ENCODE measurements around the gene GSK3B.

- TF ChIP-seq CTCF (IDR thresholded peaks at IDR 0.05; ENCODE audit: extremely low read depth in 1 of 2, insufficient read depth in 1 of 2, low read depth in 1 of 2, low read length in 2 of 2) (peak; percentile 13 to 55), POLR2AphosphoS5 (IDR thresholded peaks at IDR 0.05; ENCODE audit: insufficient read depth, low read depth, low read length) (peak; percentile 39), POLR2A (IDR thresholded peaks at IDR 0.05; ENCODE audit: low read depth, low read length) (no peak)
Observed at GRCh38 chr3:119810018-119810435, 284.2 kb downstream of the GSK3B start.
